MM.1S (cell line): ENCODE measurements around the gene CAPS2.

Experiments
- DNase-seq: peaks from one replicate; pipeline ENCODE4 v3.0.0-alpha.2; 2015
- H2AFZ ChIP-seq: fragments of 300-600 bp; sonication (generic); 2 replicates; pipeline ENCODE4 v1.6.0; 2016; ENCODE audit warnings: antibody characterized with exemption, low read length
- H3F3A ChIP-seq: fragments of 300-600 bp; sonication (generic); 2 replicates; pipeline ENCODE4 v1.6.1; 2016; ENCODE audit warnings: mild to moderate bottlenecking, antibody characterized with exemption, low read length, moderate library complexity, mixed read lengths; ENCODE audit not compliant: insufficient read depth
- H3K27ac ChIP-seq: fragments of 300-600 bp; sonication (generic); 2 replicates; pipeline ENCODE4 v1.5.1; 2016; ENCODE audit warnings: mild to moderate bottlenecking, low read length
- H3K27me3 ChIP-seq: fragments of 300-600 bp; sonication (generic); replicated peaks from 2 replicates; pipeline ENCODE4 v1.6.0; 2016; ENCODE audit warnings: low read length; ENCODE audit not compliant: insufficient read depth
- H3K36me3 ChIP-seq: fragments of 300-600 bp; sonication (generic); replicated peaks from 2 replicates; pipeline ENCODE4 v1.6.1; 2016; ENCODE audit warnings: mild to moderate bottlenecking, low read length, mixed read lengths; ENCODE audit not compliant: insufficient read depth
- H3K4me1 ChIP-seq: fragments of 300-600 bp; sonication (generic); 2 replicates; pipeline ENCODE4 v1.6.1; 2016; ENCODE audit warnings: low read length, mixed read lengths
- H3K4me2 ChIP-seq: fragments of 300-600 bp; sonication (generic); 2 replicates; pipeline ENCODE4 v1.6.0; 2016; ENCODE audit warnings: low read depth, low read length
- H3K4me3 ChIP-seq: fragments of 300-600 bp; sonication (generic); 2 replicates; pipeline ENCODE4 v1.5.1; 2016; ENCODE audit warnings: low read length, mixed read lengths
- H3K79me2 ChIP-seq: fragments of 300-600 bp; sonication (generic); 2 replicates; pipeline ENCODE4 v1.6.1; 2016; ENCODE audit warnings: mixed run types, low read length, mixed read lengths
- H3K9ac ChIP-seq: fragments of 300-600 bp; sonication (generic); 2 replicates; pipeline ENCODE4 v1.6.1; 2016; ENCODE audit warnings: low read length, mixed read lengths
- H3K9me2 ChIP-seq: fragments of 300-600 bp; sonication (generic); replicated peaks from 2 replicates; pipeline ENCODE4 v1.6.1; 2016; ENCODE audit warnings: mild to moderate bottlenecking, low read length, mixed read lengths; ENCODE audit not compliant: insufficient read depth
- H3K9me3 ChIP-seq: fragments of 300-600 bp; sonication (generic); replicated peaks from 2 replicates; pipeline ENCODE4 v1.6.1; 2016; ENCODE audit warnings: mild to moderate bottlenecking, low read length, mixed read lengths; ENCODE audit not compliant: insufficient read depth
- H4K20me1 ChIP-seq: fragments of 300-600 bp; sonication (generic); 2 replicates; pipeline ENCODE4 v1.6.1; 2016; ENCODE audit warnings: mild to moderate bottlenecking, low read length, moderate library complexity, mixed read lengths; ENCODE audit not compliant: insufficient read depth
- EZH2 ChIP-seq: fragments of 300-600 bp; sonication (generic); optimal IDR thresholded peaks from 2 replicates; pipeline ENCODE3; 2017; ENCODE audit warnings: low read depth, mild to moderate bottlenecking, antibody characterized with exemption, low read length, mixed read lengths
- EZH2phosphoT487 ChIP-seq: fragments of 300-600 bp; sonication (generic); IDR thresholded peaks from 2 replicates; pipeline ENCODE4 v1.6.1; 2018; ENCODE audit warnings: antibody characterized with exemption, low read length
- TF ChIP-seq, protein P1 (sequence below): fragments of 300-600 bp; sonication (generic); IDR thresholded peaks from 2 replicates; pipeline ENCODE4 v1.5.1; 2016; ENCODE audit warnings: antibody characterized with exemption, low read length, mixed read lengths

Gene CAPS2

GRCh38 chr12:75270157-75270556, 60.0 kb downstream of the CAPS2 start:
- Histone ChIP-seq H3K9me2 (no peaks in the 10 kb centered on the region), H3K4me3 (no peak overlapping the region), H3K9ac (no peak overlapping the region), H3K27ac (no peak overlapping the region), H3K9me3 (no peaks in the 10 kb centered on the region), H4K20me1 (no peaks in the 10 kb centered on the region), H3K4me1 (no peaks in the 10 kb centered on the region), H2AFZ (no peak overlapping the region), H3F3A (no peaks in the 10 kb centered on the region), H3K79me2 (no peaks in the 10 kb centered on the region), H3K4me2 (no peak overlapping the region), H3K36me3 (no peaks in the 10 kb centered on the region), H3K27me3 (no peaks in the 10 kb centered on the region)
- TF ChIP-seq, protein P1, sequence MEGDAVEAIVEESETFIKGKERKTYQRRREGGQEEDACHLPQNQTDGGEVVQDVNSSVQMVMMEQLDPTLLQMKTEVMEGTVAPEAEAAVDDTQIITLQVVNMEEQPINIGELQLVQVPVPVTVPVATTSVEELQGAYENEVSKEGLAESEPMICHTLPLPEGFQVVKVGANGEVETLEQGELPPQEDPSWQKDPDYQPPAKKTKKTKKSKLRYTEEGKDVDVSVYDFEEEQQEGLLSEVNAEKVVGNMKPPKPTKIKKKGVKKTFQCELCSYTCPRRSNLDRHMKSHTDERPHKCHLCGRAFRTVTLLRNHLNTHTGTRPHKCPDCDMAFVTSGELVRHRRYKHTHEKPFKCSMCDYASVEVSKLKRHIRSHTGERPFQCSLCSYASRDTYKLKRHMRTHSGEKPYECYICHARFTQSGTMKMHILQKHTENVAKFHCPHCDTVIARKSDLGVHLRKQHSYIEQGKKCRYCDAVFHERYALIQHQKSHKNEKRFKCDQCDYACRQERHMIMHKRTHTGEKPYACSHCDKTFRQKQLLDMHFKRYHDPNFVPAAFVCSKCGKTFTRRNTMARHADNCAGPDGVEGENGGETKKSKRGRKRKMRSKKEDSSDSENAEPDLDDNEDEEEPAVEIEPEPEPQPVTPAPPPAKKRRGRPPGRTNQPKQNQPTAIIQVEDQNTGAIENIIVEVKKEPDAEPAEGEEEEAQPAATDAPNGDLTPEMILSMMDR: no peak
- TF ChIP-seq EZH2phosphoT487 (no peak), EZH2 (no peak)
- no peak for DNase-seq

DNA sequence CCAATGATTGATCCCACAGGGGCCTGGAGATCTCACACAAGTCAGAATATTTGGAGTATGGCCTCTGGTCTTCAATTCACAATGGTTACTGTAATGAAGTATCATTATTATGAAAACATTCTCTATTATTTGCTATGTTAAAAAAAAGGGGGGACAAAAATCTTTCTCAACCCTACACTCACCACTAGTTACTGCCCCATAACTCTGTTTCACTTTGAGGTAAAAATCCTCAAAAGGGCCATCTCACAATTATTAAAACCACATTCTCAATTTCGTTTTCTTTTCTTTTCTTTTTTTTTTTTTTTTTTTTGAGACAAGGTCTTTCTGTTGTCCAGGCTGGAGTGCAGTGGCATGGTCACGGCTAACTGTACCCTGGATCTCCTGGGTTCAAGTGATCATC, 60.9 kb downstream of the CAPS2 start:
- H2AFZ ChIP-seq: no peak overlapping the region
- H3K9me3 ChIP-seq: no peaks in the 10 kb centered on the region
- H3K36me3 ChIP-seq: no peaks in the 10 kb centered on the region
- no peaks in the 10 kb centered on the region for H3K79me2 ChIP-seq
- peak; percentile 41 for DNase-seq
- H3K9ac ChIP-seq: no peak overlapping the region
- no peak overlapping the region for H3K27ac ChIP-seq
- no peaks in the 10 kb centered on the region for H3F3A ChIP-seq
- no peaks in the 10 kb centered on the region for H3K4me1 ChIP-seq
- H4K20me1 ChIP-seq: no peaks in the 10 kb centered on the region
- H3K27me3 ChIP-seq: no peaks in the 10 kb centered on the region
- H3K9me2 ChIP-seq: no peaks in the 10 kb centered on the region
- no peak overlapping the region for H3K4me2 ChIP-seq
- H3K4me3 ChIP-seq: no peak overlapping the region
- no peak for TF ChIP-seq EZH2
- TF ChIP-seq, protein P1: no peak
- no peak for TF ChIP-seq EZH2phosphoT487

DNA sequence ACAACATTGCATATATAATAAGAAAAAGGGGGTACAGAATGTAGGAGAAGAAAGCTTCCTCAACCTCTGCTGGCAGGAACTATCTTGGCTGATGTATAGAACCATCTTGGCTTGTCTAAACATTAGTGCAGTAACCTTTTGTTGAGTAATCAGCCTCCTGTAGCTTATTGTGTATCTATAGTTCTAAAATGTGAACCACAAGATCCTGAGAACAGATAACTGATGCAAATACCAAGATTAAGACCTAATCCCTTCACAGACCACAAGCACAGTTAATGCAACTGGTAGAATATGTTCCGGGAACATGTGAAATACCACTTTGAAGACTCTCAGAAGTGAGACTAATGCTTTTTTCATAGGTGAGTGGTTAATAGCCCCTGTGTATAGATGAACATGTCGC, 69.8 kb downstream of the CAPS2 start:
- Histone ChIP-seq H3K9me3 (no peaks in the 10 kb centered on the region), H3K27ac (no peak overlapping the region), H4K20me1 (no peaks in the 10 kb centered on the region), H2AFZ (no peak overlapping the region), H3K4me1 (peaks cover 5% of the 10 kb centered on the region), H3K36me3 (no peaks in the 10 kb centered on the region), H3F3A (no peaks in the 10 kb centered on the region), H3K9me2 (no peaks in the 10 kb centered on the region), H3K4me3 (no peak overlapping the region), H3K9ac (no peak overlapping the region), H3K4me2 (no peak overlapping the region), H3K79me2 (no peaks in the 10 kb centered on the region), H3K27me3 (no peaks in the 10 kb centered on the region)
- DNase-seq: peak; percentile 65
- TF ChIP-seq, protein P1: no peak
- TF ChIP-seq EZH2phosphoT487: no peak
- TF ChIP-seq EZH2: no peak
